Mammary epithelial cell (primary cell): ENCODE data around the gene GRB7.

ENCODE experiments used
- CTCF ChIP-seq, 2 donors: IDR thresholded peaks in 1 of 2; conservative IDR thresholded peaks in 1 of 2; 2 replicates each; pipeline ENCODE4 v1.5.1; 2011 to 2012; ENCODE audit warnings: inconsistent platforms in 2 of 2, low read length in 2 of 2, mild to moderate bottlenecking in 2 of 2, control low read depth in 1 of 2, low read depth in 1 of 2; ENCODE audit not compliant: insufficient read depth in 1 of 2; ENCODE audit errors: extremely low read depth in 1 of 2
- EZH2 ChIP-seq: IDR thresholded peaks from 2 replicates; pipeline ENCODE4 v1.6.1; 2012; ENCODE audit warnings: low read length, inconsistent platforms, borderline replicate concordance

- TF ChIP-seq CTCF (conservative IDR thresholded peaks at IDR 0.05 in 1 of 2, IDR thresholded peaks at IDR 0.05 in 1 of 2; ENCODE audit: extremely low read depth in 1 of 2, insufficient read depth in 1 of 2, low read depth in 1 of 2, low read length in 2 of 2) (no peak), EZH2 (no peak)
These were observed 6.5 kb downstream of the GRB7 start for GRCh38 chr17:39744075-39744835.
